GM19043 (cell line): ENCODE results near the gene IMPDH1.

Experiments used
- ATAC-seq: cut with Tn5 transposase; IDR thresholded peaks from one replicate; pipeline ENCODE4 v1.9.1; 2021; ENCODE audit warnings: low read depth; ENCODE audit not compliant: unreplicated experiment

Gene IMPDH1

GRCh38 chr7:128343554-128344430, 66.0 kb downstream of the IMPDH1 start, which contains the start of gene RBM28:
Gene RBM28, minus strand, starts transcription at chr7:128343908. Its CDS starts 115 bp downstream, at chr7:128343793.
- peak; percentile 95 for ATAC-seq
